Left ventricle myocardium inferior (tissue), 1 donor: ENCODE measurements around the gene COLQ. TPM values are rescaled to one million over a fixed set of nuclear protein-coding genes. Genes with fewer than 3 reads are reported as not detected.

Experiments
- DNase-seq: peaks from one replicate; pipeline ENCODE4 v3.0.0-alpha.2; 2020
- H3K27ac ChIP-seq: fragments of 200-600 bp; replicated peaks from 2 replicates; pipeline ENCODE4 v1.8.0; 2021
- H3K27me3 ChIP-seq: fragments of 200-600 bp; 2 replicates; pipeline ENCODE4 v1.8.0; 2021; ENCODE audit warnings: low read depth
- H3K36me3 ChIP-seq: fragments of 200-600 bp; 2 replicates; pipeline ENCODE4 v1.8.0; 2021
- H3K4me1 ChIP-seq: fragments of 200-600 bp; 2 replicates; pipeline ENCODE4 v1.8.0; 2021
- H3K4me3 ChIP-seq: fragments of 200-600 bp; 2 replicates; pipeline ENCODE4 v1.8.0; 2021; ENCODE audit warnings: mild to moderate bottlenecking, moderate library complexity
- H3K9me3 ChIP-seq: fragments of 200-600 bp; replicated peaks from 2 replicates; pipeline ENCODE4 v1.8.0; 2021
- CTCF ChIP-seq: fragments of 200-600 bp; IDR thresholded peaks from 2 replicates; pipeline ENCODE4 v1.8.0; 2021; ENCODE audit warnings: antibody characterized with exemption, mild to moderate bottlenecking, borderline replicate concordance
- intact Hi-C: fragments of 100-400 bp; cut with micrococcal nuclease; formaldehyde crosslinking; loops from one replicate; pipeline ENCODE4 v1.11.0; 2022
- total RNA-seq: library from RNA; stranded (reverse); fragmentation: NEBNext Ultra II Directional; extraction: Animal tissue kit (Norgen Biotek cat#: 25700); gene quantifications from one replicate; pipeline ENCODE4 v1.2.1, GENCODE V29; 2021
- donor health status: DM: no; HTN: yes; CAD: no; lungs with severe emphysema.

COLQ gene
- total RNA-seq, 1 donor from 2014 or later = 14.9 TPM

- H3K36me3 ChIP-seq = no peaks in the 10 kb centered on the region
- H3K27me3 ChIP-seq = no peaks in the 10 kb centered on the region
- DNase-seq = no peak
- no peak overlapping the region for H3K4me3 ChIP-seq
- H3K4me1 ChIP-seq = no peaks in the 10 kb centered on the region
- no peak overlapping the region for H3K27ac ChIP-seq
- no peaks in the 10 kb centered on the region for H3K9me3 ChIP-seq
- intact Hi-C loops = no loop called here
- no peak for TF ChIP-seq CTCF
These were observed 70.9 kb downstream of the COLQ start for GRCh38 chr3:15450438-15451215.

- Histone ChIP-seq H3K27ac (no peak overlapping the region), H3K27me3 (no peaks in the 10 kb centered on the region), H3K36me3 (no peaks in the 10 kb centered on the region), H3K9me3 (no peaks in the 10 kb centered on the region), H3K4me3 (no peak overlapping the region), H3K4me1 (no peaks in the 10 kb centered on the region)
- no peak for DNase-seq
- TF ChIP-seq CTCF = no peak
- intact Hi-C loops = no loop called here
These were observed 71.8 kb downstream of the COLQ start for GRCh38 chr3:15449489-15450224.

GRCh38 chr3:15443826-15444524, 77.5 kb downstream of the COLQ start:
- H3K4me1 ChIP-seq = peaks cover 11% of the 10 kb centered on the region
- H3K9me3 ChIP-seq = no peaks in the 10 kb centered on the region
- no peaks in the 10 kb centered on the region for H3K27me3 ChIP-seq
- TF ChIP-seq CTCF = no peak
- H3K27ac ChIP-seq = no peak overlapping the region
- intact Hi-C loops = no loop called here
- no peak overlapping the region for H3K4me3 ChIP-seq
- DNase-seq = no peak
- peaks cover 46% of the 10 kb centered on the region for H3K36me3 ChIP-seq

GRCh38 chr3:15440891-15441290, 80.6 kb downstream of the COLQ start:
- Histone ChIP-seq H3K4me3 (no peak overlapping the region), H3K27ac (no peak overlapping the region), H3K27me3 (no peaks in the 10 kb centered on the region), H3K9me3 (no peaks in the 10 kb centered on the region), H3K36me3 (peaks cover 77% of the 10 kb centered on the region), H3K4me1 (peaks cover 11% of the 10 kb centered on the region)
- TF ChIP-seq CTCF = no peak
- intact Hi-C loops = no loop called here
- no peak for DNase-seq

- H3K36me3 ChIP-seq = peaks cover 91% of the 10 kb centered on the region
- peaks cover 11% of the 10 kb centered on the region for H3K4me1 ChIP-seq
- intact Hi-C loops = loop anchor here (10.0 kb wide), 1 partner anchor 135 kb away; no protein-coding TSS in a partner anchor
- no peak overlapping the region for H3K27ac ChIP-seq
- no peaks in the 10 kb centered on the region for H3K27me3 ChIP-seq
- H3K4me3 ChIP-seq = no peak overlapping the region
- no peaks in the 10 kb centered on the region for H3K9me3 ChIP-seq
- no peak for DNase-seq
- no peak for TF ChIP-seq CTCF
These were observed 82.0 kb downstream of the COLQ start for GRCh38 chr3:15439476-15439875.
